GM18868 (cell line): ENCODE results near the gene PHACTR2.
"Not testable (repeated sequence)": the region's sequence is repeated elsewhere in the genome, so short reads cannot be mapped to it uniquely, and the experiment has no call there.

ENCODE experiments used
- ATAC-seq: cut with Tn5 transposase; IDR thresholded peaks from one replicate; pipeline ENCODE4 v1.9.1; 2021; ENCODE audit warnings: mild to moderate bottlenecking, moderate library complexity; ENCODE audit not compliant: unreplicated experiment

The PHACTR2 gene

GRCh38 chr6:143759666-143760065 is 81.9 kb downstream of the PHACTR2 start:
- no peak for ATAC-seq

- no peak for ATAC-seq
These were observed 83.3 kb downstream of the PHACTR2 start for GRCh38 chr6:143761074-143761473.

DNA sequence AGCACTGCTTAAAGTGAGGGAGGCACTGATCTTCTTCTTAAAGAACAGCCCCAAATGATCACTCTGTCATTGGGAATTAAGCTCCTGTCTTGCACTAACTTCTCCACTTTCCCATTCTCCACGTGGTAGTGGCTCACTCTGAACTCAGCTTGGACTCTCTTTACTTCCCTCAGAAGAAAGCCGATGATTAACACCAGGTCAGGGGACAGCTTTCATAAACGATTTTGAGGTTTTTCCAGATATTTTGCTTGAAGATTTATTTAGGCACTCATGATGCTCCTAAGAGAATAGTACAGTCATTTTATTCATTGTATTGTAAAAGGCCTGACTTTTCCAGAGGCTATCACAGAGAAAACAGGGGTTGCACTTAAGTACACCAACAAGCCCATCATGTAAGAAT is 84.4 kb downstream of the PHACTR2 start:
- no peak for ATAC-seq

GRCh38 chr6:143765422-143766184 is 87.8 kb downstream of the PHACTR2 start:
- ATAC-seq, result no peak

GRCh38 chr6:143766185-143766553 is 88.4 kb downstream of the PHACTR2 start:
- no peak for ATAC-seq

GRCh38 chr6:143767433-143767832 is 89.7 kb downstream of the PHACTR2 start:
- ATAC-seq, result no peak

GRCh38 chr6:143772116-143773086 is 94.6 kb downstream of the PHACTR2 start:
- ATAC-seq, result no peak

- no peak for ATAC-seq
These were observed 95.9 kb downstream of the PHACTR2 start for GRCh38 chr6:143773506-143774150.

- ATAC-seq, result no peak
These were observed 96.6 kb downstream of the PHACTR2 start for GRCh38 chr6:143774347-143774746.

DNA sequence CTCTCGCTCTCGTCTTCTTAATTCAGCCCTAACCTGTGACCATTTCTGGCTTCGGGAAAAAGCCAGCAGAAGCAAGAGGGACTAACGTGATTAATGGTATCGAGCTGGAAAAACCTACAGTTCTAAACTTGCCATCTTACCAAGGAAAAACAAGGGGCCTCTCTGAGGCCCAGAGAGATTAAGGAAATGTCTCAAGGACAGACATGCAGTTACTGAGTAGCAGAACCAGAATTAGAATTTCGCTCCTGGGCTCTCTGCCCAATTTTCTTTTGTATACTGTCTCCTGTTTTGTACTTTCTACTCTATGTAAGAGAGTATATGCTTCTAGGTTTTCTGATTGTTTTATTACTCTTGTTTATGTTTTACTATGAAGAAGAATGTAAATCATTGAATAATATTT is 97.6 kb downstream of the PHACTR2 start:
- no peak for ATAC-seq

- ATAC-seq, result no peak
These were observed 101.2 kb downstream of the PHACTR2 start for GRCh38 chr6:143778926-143779325.

- ATAC-seq, result no peak
These were observed 104.7 kb downstream of the PHACTR2 start for GRCh38 chr6:143782481-143782880.

- ATAC-seq, result no peak
These were observed 105.3 kb downstream of the PHACTR2 start for GRCh38 chr6:143783077-143783476.

- no peak for ATAC-seq
These were observed 106.6 kb downstream of the PHACTR2 start for GRCh38 chr6:143784316-143784715.

GRCh38 chr6:143786371-143786770 is 108.6 kb downstream of the PHACTR2 start:
- not testable (repeated sequence) for ATAC-seq

- no peak for ATAC-seq
These were observed 114.9 kb downstream of the PHACTR2 start for GRCh38 chr6:143792402-143793279.

DNA sequence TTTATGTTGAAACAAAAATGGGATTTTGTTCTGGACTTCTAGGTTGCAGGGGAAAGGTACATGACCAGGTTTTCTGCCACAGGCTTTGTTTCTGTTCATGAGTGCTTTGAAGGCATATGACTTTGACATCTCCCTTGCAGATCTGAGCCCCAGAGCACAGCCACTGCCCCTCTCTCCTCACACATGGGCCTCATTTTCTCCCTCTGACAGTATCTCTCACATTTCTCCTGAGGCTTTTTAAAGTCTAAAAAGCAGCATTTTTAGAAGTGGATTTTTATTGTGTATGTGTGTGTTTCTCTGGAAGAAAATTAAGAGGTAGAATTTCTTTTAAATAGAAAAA is 115.5 kb downstream of the PHACTR2 start:
- no peak for ATAC-seq

DNA sequence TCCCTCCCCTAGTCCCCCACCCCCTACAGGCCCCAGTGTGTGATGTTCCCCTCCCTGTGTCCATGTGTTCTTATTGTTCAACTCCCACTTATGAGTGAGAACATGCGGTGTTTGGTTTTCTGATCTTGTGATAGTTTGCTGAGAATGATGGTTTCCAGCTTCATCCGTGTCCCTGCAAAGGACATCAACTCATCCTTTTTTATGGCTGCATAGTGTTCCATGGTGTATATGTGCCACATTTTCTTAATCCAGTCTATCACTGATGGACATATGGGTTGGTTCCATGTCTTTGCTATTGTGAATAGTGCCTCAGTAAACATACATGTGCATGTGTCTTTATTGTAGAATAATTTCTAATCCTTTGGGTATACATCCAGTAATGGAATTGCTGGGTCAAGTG is 118.8 kb downstream of the PHACTR2 start:
- ATAC-seq, result not testable (repeated sequence)

GRCh38 chr6:143798487-143798886 is 120.7 kb downstream of the PHACTR2 start:
- ATAC-seq, result not testable (repeated sequence)

DNA sequence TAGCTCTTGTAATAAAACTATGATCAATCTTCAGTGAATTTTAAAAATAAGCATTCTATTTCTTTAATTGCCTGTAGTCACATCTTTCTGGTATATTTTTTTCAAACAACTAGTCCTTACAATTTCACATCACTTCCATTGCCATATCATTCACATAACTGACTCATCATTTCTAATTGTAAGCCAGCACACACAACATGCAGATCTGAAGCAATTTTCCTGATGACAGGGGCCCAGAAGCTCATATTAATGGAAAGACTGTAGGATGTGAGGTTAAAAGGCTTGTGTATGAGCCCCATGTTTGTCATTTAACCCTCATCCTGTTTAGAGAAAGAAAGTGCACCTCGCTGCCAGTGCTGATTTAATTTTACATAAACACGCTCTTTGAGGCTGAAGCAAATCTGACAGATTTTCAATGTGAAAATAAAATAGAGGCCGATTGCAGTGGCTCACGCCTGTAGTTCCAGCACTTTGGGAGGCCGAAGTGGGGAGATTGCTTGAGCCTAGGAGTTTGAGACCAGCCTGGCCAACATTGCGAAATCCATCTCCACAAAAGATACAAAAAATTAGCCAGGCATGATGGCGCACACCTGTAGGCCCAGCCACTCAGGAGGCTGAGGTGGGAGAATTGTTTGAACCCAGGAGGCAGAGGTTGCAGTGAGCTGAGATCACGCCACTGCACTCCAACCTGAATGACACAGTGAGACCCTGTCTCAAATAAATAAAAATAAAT is 125.2 kb downstream of the PHACTR2 start:
- ATAC-seq, result no peak
